ENCODE results near the gene GPI.

GPI gene

GRCh38 chr19:34341935-34342680 lies 22.9 kb upstream of the GPI start:
- no peak for DNase-seq (ENCODE audit: low read depth)

- DNase-seq (ENCODE audit: low read depth), result no peak
Measured at GRCh38 chr19:34343751-34344150, 21.2 kb upstream of the GPI start.

GRCh38 chr19:34345947-34346351 lies 19.0 kb upstream of the GPI start:
- DNase-seq (ENCODE audit: low read depth), result peak; percentile 55

GRCh38 chr19:34347561-34348165 lies 17.3 kb upstream of the GPI start:
- DNase-seq (ENCODE audit: low read depth), result no peak

- DNase-seq (ENCODE audit: low read depth), result no peak
Measured at GRCh38 chr19:34348899-34349487, 16.0 kb upstream of the GPI start.

GRCh38 chr19:34350161-34350561 lies 14.8 kb upstream of the GPI start:
- peak; percentile 27 for DNase-seq (ENCODE audit: low read depth)

GRCh38 chr19:34351382-34351826 lies 13.6 kb upstream of the GPI start:
- no peak for DNase-seq (ENCODE audit: low read depth)

- no peak for DNase-seq (ENCODE audit: low read depth)
Measured at GRCh38 chr19:34353546-34353945, 11.4 kb upstream of the GPI start.

GRCh38 chr19:34355201-34355600 lies 9.8 kb upstream of the GPI start:
- DNase-seq (ENCODE audit: low read depth), result no peak

- DNase-seq (ENCODE audit: low read depth), result no peak
Measured at GRCh38 chr19:34356875-34357274, 8.1 kb upstream of the GPI start.

- DNase-seq (ENCODE audit: low read depth), result no peak
Measured at GRCh38 chr19:34357431-34357830, 7.6 kb upstream of the GPI start.

- DNase-seq (ENCODE audit: low read depth), result peak; percentile 82
Measured at GRCh38 chr19:34359140-34359953, 5.6 kb upstream of the GPI start.

GRCh38 chr19:34359954-34360315 lies 5.1 kb upstream of the GPI start:
- no peak for DNase-seq (ENCODE audit: low read depth)

GRCh38 chr19:34360354-34360909 lies 4.6 kb upstream of the GPI start:
- DNase-seq (ENCODE audit: low read depth), result no peak

GRCh38 chr19:34362679-34363069 lies 2.3 kb upstream of the GPI start:
- DNase-seq (ENCODE audit: low read depth), result no peak

- no peak for DNase-seq (ENCODE audit: low read depth)
Measured at GRCh38 chr19:34363094-34363493, 1.9 kb upstream of the GPI start.

- no peak for DNase-seq (ENCODE audit: low read depth)
Measured at GRCh38 chr19:34363930-34364329, 1.1 kb upstream of the GPI start.

- DNase-seq (ENCODE audit: low read depth), result no peak
Measured at GRCh38 chr19:34364462-34364829, 550 bp upstream of the GPI start.

- DNase-seq (ENCODE audit: low read depth), result no peak
Measured at GRCh38 chr19:34365463-34366401, 736 bp downstream of the GPI start.

- no peak for DNase-seq (ENCODE audit: low read depth)
Measured at GRCh38 chr19:34366738-34367623, 2.0 kb downstream of the GPI start.

All from stimulated activated CD8-positive, alpha-beta memory T cell treated with anti-CD3 and anti-CD28 coated beads, Interleukin-15, amount 100 ng/mL, for 1 hour (primary cell).